Keratinocyte (primary cell): Measurements from ENCODE around the gene AOPEP. TPM values are rescaled to one million over a fixed set of nuclear protein-coding genes. Genes with fewer than 3 reads are reported as not detected.

ENCODE experiments used
- DNase-seq: peaks from one replicate; pipeline ENCODE4 v3.0.0-alpha.2; 2011; ENCODE audit warnings: low read depth, missing footprints, low spot score
- FAIRE-seq: peaks from 2 replicates; lab custom pipeline; 2011; peaks lifted over from hg19 to GRCh38; lab: Jason Lieb, UNC
- H2AFZ ChIP-seq: 2 replicates; pipeline ENCODE4 v1.6.0; 2012; ENCODE audit warnings: low read length, control low read depth, inconsistent platforms; ENCODE audit not compliant: control insufficient read depth
- H3K27ac ChIP-seq: 2 replicates; pipeline ENCODE4 v1.5.1; 2011; ENCODE audit warnings: low read length; ENCODE audit not compliant: control insufficient read depth, insufficient read depth
- H3K27me3 ChIP-seq: 3 replicates; pipeline ENCODE4 v1.6.0; 2011; ENCODE audit warnings: low read length; ENCODE audit not compliant: control insufficient read depth, insufficient read depth; ENCODE audit errors: extremely low read depth
- H3K36me3 ChIP-seq, 2 experiments: 2 replicates in 1 of 2; 3 replicates in 1 of 2; pipeline ENCODE4 v1.5.1; 2011; ENCODE audit warnings: low read length in 2 of 2, mild to moderate bottlenecking in 1 of 2; ENCODE audit not compliant: control insufficient read depth in 2 of 2, insufficient read depth in 2 of 2; ENCODE audit errors: extremely low read depth in 1 of 2
- H3K4me1 ChIP-seq: 3 replicates; pipeline ENCODE4 v1.5.1; 2011; ENCODE audit warnings: low read length; ENCODE audit not compliant: control insufficient read depth, insufficient read depth; ENCODE audit errors: extremely low read depth
- H3K4me2 ChIP-seq: 3 replicates; pipeline ENCODE4 v1.6.0; 2011; ENCODE audit warnings: low read depth, low read length; ENCODE audit not compliant: control insufficient read depth, insufficient read depth; ENCODE audit errors: extremely low read depth
- H3K4me3 ChIP-seq, 3 experiments: fragments of 200-600 bp in 1 of 3; sonication (generic) in 1 of 3; 2 replicates in 2 of 3; 3 replicates in 1 of 3; pipeline ENCODE4 v1.5.1; 2011 to 2016; ENCODE audit warnings: low read length in 3 of 3, mild to moderate bottlenecking in 3 of 3, control low read depth in 2 of 3, inconsistent platforms in 1 of 3, low read depth in 1 of 3, mixed read lengths in 1 of 3, mixed run types in 1 of 3, moderate library complexity in 1 of 3; ENCODE audit not compliant: control insufficient read depth in 2 of 3, insufficient read depth in 2 of 3; ENCODE audit errors: extremely low read depth in 1 of 3
- H3K79me2 ChIP-seq: 2 replicates; pipeline ENCODE4 v1.6.0; 2012; ENCODE audit warnings: low read length; ENCODE audit not compliant: control insufficient read depth, insufficient read depth
- H3K9ac ChIP-seq: 3 replicates; pipeline ENCODE4 v1.6.0; 2011; ENCODE audit warnings: low read length; ENCODE audit not compliant: control insufficient read depth, insufficient read depth; ENCODE audit errors: extremely low read depth
- H3K9me1 ChIP-seq: 3 replicates; pipeline ENCODE4 v1.6.0; 2011; ENCODE audit warnings: low read length; ENCODE audit not compliant: control insufficient read depth, insufficient read depth; ENCODE audit errors: extremely low read depth
- H3K9me3 ChIP-seq: 2 replicates; pipeline ENCODE4 v1.5.1; 2012; ENCODE audit warnings: low read depth, low read length; ENCODE audit not compliant: control insufficient read depth
- H4K20me1 ChIP-seq: 3 replicates; pipeline ENCODE4 v1.6.0; 2011; ENCODE audit warnings: low read length; ENCODE audit not compliant: control insufficient read depth, insufficient read depth; ENCODE audit errors: extremely low read depth
- CTCF ChIP-seq, 3 experiments: IDR thresholded peaks in 1 of 3; conservative IDR thresholded peaks in 1 of 3; optimal IDR thresholded peaks in 1 of 3; 2 replicates in 2 of 3; 3 replicates in 1 of 3; pipeline versions ENCODE3 to v1.5.1; 2011; ENCODE audit warnings: low read length in 3 of 3, mild to moderate bottlenecking in 3 of 3, moderate library complexity in 2 of 3, control low read depth in 1 of 3, inconsistent platforms in 1 of 3; ENCODE audit not compliant: insufficient read depth in 2 of 3; ENCODE audit errors: extremely low read depth in 1 of 3
- EZH2 ChIP-seq: IDR thresholded peaks from one replicate; pipeline ENCODE4 v1.6.1; 2012; ENCODE audit warnings: inconsistent platforms, mild to moderate bottlenecking, low read length, moderate library complexity
- dilution Hi-C: fragments of 300-500 bp; cut with MboI; formaldehyde crosslinking; loops from one replicate; pipeline ENCODE4 v1.7.0; 2020; ENCODE audit warnings: low sequenced_read_pairs; ENCODE audit not compliant: extremely low pct_ligation_motif_present
- polyA plus RNA-seq, 5 experiments: library from polyadenylated mRNA; depleted of rRNA in 3 of 5; stranded (reverse) in 3 of 5; stranded (forward) in 1 of 5; unstranded in 1 of 5; fragments of >200 nt; gene quantifications; 1 replicate in 1 of 5; 2 replicates in 3 of 5; 3 replicates in 1 of 5; pipeline versions ENCODE4 v1.2.1 to v1.2.3, GENCODE V29; 2011 to 2012; ENCODE audit warnings: missing spikeins in 2 of 5, low read depth in 1 of 5, low replicate concordance in 1 of 5

AOPEP gene
- polyA plus RNA-seq, 1 donor (not counting 4 experiments of a cell fraction or from before 2014, with no cell fraction given), result 27.0 TPM

- Histone ChIP-seq H3K4me2 (no peak overlapping the region), H3K79me2 (peaks cover 3% of the 10 kb centered on the region), H3K9me3 (no peaks in the 10 kb centered on the region), H3K9ac (no peak overlapping the region), H3K4me3 (no peak overlapping the region), H3K4me1 (no peaks in the 10 kb centered on the region), H4K20me1 (no peaks in the 10 kb centered on the region), H3K36me3 (no peaks in the 10 kb centered on the region), H3K9me1 (no peaks in the 10 kb centered on the region), H3K27me3 (no peaks in the 10 kb centered on the region), H3K27ac (no peak overlapping the region), H2AFZ (no peak overlapping the region)
- DNase-seq (no peak), FAIRE-seq (no peak)
- dilution Hi-C loops, result no loop called here
- TF ChIP-seq EZH2 (no peak), CTCF (optimal IDR thresholded peaks at IDR 0.05 in 1 of 3, IDR thresholded peaks at IDR 0.05 in 1 of 3, conservative IDR thresholded peaks at IDR 0.05 in 1 of 3; ENCODE audit: extremely low read depth in 1 of 3, insufficient read depth in 2 of 3, low read length in 3 of 3) (no peak)
Measured at GRCh38 chr9:94734054-94734754, 7.7 kb downstream of the AOPEP start.

GRCh38 chr9:94736759-94737158 is 10.3 kb downstream of the AOPEP start:
- no peaks in the 10 kb centered on the region for H3K9me3 ChIP-seq
- H3K9ac ChIP-seq, result no peak overlapping the region
- H3K4me2 ChIP-seq, result no peak overlapping the region
- H2AFZ ChIP-seq, result no peak overlapping the region
- no peak overlapping the region for H3K4me3 ChIP-seq
- H3K79me2 ChIP-seq, result no peaks in the 10 kb centered on the region
- H3K4me1 ChIP-seq, result no peaks in the 10 kb centered on the region
- no peak for FAIRE-seq
- no peak overlapping the region for H3K27ac ChIP-seq
- H3K27me3 ChIP-seq, result no peaks in the 10 kb centered on the region
- DNase-seq, result no peak
- dilution Hi-C loops, result no loop called here
- TF ChIP-seq CTCF (optimal IDR thresholded peaks at IDR 0.05 in 1 of 3, IDR thresholded peaks at IDR 0.05 in 1 of 3, conservative IDR thresholded peaks at IDR 0.05 in 1 of 3; ENCODE audit: extremely low read depth in 1 of 3, insufficient read depth in 2 of 3, low read length in 3 of 3) (no peak), EZH2 (no peak)
- no peaks in the 10 kb centered on the region for H3K36me3 ChIP-seq
- no peaks in the 10 kb centered on the region for H3K9me1 ChIP-seq
- no peaks in the 10 kb centered on the region for H4K20me1 ChIP-seq
